CD14-positive monocyte (primary cell): ENCODE results near the gene RGCC. TPM values are rescaled to one million over a fixed set of nuclear protein-coding genes. Genes with fewer than 3 reads are reported as not detected.
A peak's percentile ranks its signal among the peaks of the same experiment; 100 is the strongest.

Experiments used
- DNase-seq, 3 donors: peaks; one replicate each; pipeline ENCODE4 v3.0.0-alpha.2; 2011 to 2022
- H2AFZ ChIP-seq: 2 replicates; pipeline ENCODE4 v1.6.0; 2012; ENCODE audit warnings: mild to moderate bottlenecking, low read depth, low read length, inconsistent platforms; ENCODE audit not compliant: insufficient read depth, poor library complexity, severe bottlenecking
- H3K27ac ChIP-seq, 2 donors: 1 replicate in 1 of 2; 2 replicates in 1 of 2; pipeline ENCODE4 v1.5.1; 2012 to 2013; ENCODE audit warnings: low read length in 2 of 2, control low read depth in 1 of 2, inconsistent platforms in 1 of 2, low read depth in 1 of 2, mild to moderate bottlenecking in 1 of 2
- H3K27me3 ChIP-seq, 2 donors: one replicate each; pipeline versions ENCODE4 v1.6.0 to v1.6.1; 2011 to 2013; ENCODE audit warnings: low read length in 2 of 2; ENCODE audit not compliant: control insufficient read depth in 2 of 2, insufficient read depth in 2 of 2
- H3K36me3 ChIP-seq, 2 donors: replicated peaks in 1 of 2; 1 replicate in 1 of 2; 2 replicates in 1 of 2; pipeline versions ENCODE4 v1.5.1 to v1.6.1; 2012 to 2013; ENCODE audit warnings: low read length in 2 of 2, control low read depth in 1 of 2, inconsistent platforms in 1 of 2, mild to moderate bottlenecking in 1 of 2; ENCODE audit not compliant: insufficient read depth in 2 of 2, control insufficient read depth in 1 of 2
- H3K4me1 ChIP-seq, 2 donors: 1 replicate in 1 of 2; 2 replicates in 1 of 2; pipeline versions ENCODE4 v1.5.1 to v1.6.1; 2012 to 2013; ENCODE audit warnings: low read length in 2 of 2, control low read depth in 1 of 2, inconsistent platforms in 1 of 2, mild to moderate bottlenecking in 1 of 2, moderate library complexity in 1 of 2; ENCODE audit not compliant: insufficient read depth in 2 of 2, control insufficient read depth in 1 of 2
- H3K4me2 ChIP-seq: replicated peaks from 2 replicates; pipeline ENCODE3; 2012; ENCODE audit warnings: low read length, moderate library complexity, mild to moderate bottlenecking; ENCODE audit not compliant: poor library complexity, severe bottlenecking; ENCODE audit errors: extremely low read depth
- H3K4me3 ChIP-seq, 3 experiments: fragments of 200-600 bp in 1 of 3; sonication (generic) in 1 of 3; replicated peaks in 1 of 3; 1 replicate in 2 of 3; 2 replicates in 1 of 3; pipeline ENCODE4 v1.5.1; 2011 to 2013; ENCODE audit warnings: low read length in 3 of 3, mild to moderate bottlenecking in 3 of 3, control low read depth in 2 of 3, low read depth in 2 of 3, inconsistent platforms in 1 of 3, moderate library complexity in 1 of 3
- H3K79me2 ChIP-seq: 2 replicates; pipeline ENCODE4 v1.6.0; 2012; ENCODE audit warnings: mild to moderate bottlenecking, control low read depth, inconsistent platforms, low read length, moderate library complexity; ENCODE audit not compliant: insufficient read depth
- H3K9ac ChIP-seq: 2 replicates; pipeline ENCODE4 v1.6.0; 2017; ENCODE audit warnings: low read length, mild to moderate bottlenecking; ENCODE audit not compliant: insufficient read depth, poor library complexity, severe bottlenecking
- H3K9me3 ChIP-seq, 2 donors: replicated peaks in 1 of 2; 1 replicate in 1 of 2; 2 replicates in 1 of 2; pipeline versions ENCODE4 v1.5.1 to v1.6.1; 2012 to 2013; ENCODE audit warnings: low read length in 2 of 2, control low read depth in 1 of 2; ENCODE audit not compliant: control insufficient read depth in 1 of 2, insufficient read depth in 1 of 2
- H4K20me1 ChIP-seq: 2 replicates; pipeline ENCODE4 v1.6.0; 2012; ENCODE audit warnings: mild to moderate bottlenecking, low read length, control low read depth, moderate library complexity; ENCODE audit not compliant: insufficient read depth
- H3K27ac Mint-ChIP-seq, 7 donors: one replicate each; pipeline ENCODE4 v1.8.0; 2020; ENCODE audit warnings: mild to moderate bottlenecking in 7 of 7, mixed read lengths in 7 of 7, moderate library complexity in 6 of 7, inconsistent platforms in 2 of 7
- H3K27me3 Mint-ChIP-seq, 3 donors: one replicate each; pipeline ENCODE4 v1.8.0; 2021 to 2022; ENCODE audit warnings: low read depth in 3 of 3, mild to moderate bottlenecking in 3 of 3, mixed read lengths in 3 of 3, moderate library complexity in 3 of 3, inconsistent platforms in 1 of 3
- H3K36me3 Mint-ChIP-seq, 2 donors: one replicate each; pipeline ENCODE4 v1.8.0; 2020; ENCODE audit warnings: mixed read lengths in 2 of 2, inconsistent platforms in 1 of 2, mild to moderate bottlenecking in 1 of 2
- H3K4me1 Mint-ChIP-seq: one replicate; pipeline ENCODE4 v1.8.0; 2020; ENCODE audit warnings: mild to moderate bottlenecking, mixed read lengths
- H3K4me3 Mint-ChIP-seq, 2 donors: one replicate each; pipeline ENCODE4 v1.8.0; 2020; ENCODE audit warnings: mild to moderate bottlenecking in 2 of 2, mixed read lengths in 2 of 2, moderate library complexity in 1 of 2
- H3K9me3 Mint-ChIP-seq, 7 donors: one replicate each; pipeline ENCODE4 v1.8.0; 2020 to 2022; ENCODE audit warnings: mixed read lengths in 7 of 7, mild to moderate bottlenecking in 6 of 7, moderate library complexity in 6 of 7, inconsistent platforms in 2 of 7
- CTCF ChIP-seq: fragments of 200-600 bp; IDR thresholded peaks from one replicate; pipeline ENCODE4 v1.8.0; 2022; ENCODE audit warnings: antibody characterized with exemption, mild to moderate bottlenecking
- WGBS: methylation state at CpG from one replicate; pipeline ENCODE4 v1.1.5; 2013; ENCODE audit warnings: missing lambda C conversion rate; ENCODE audit not compliant: insufficient coverage; 5-methylcytosine and 5-hydroxymethylcytosine counted together
- intact Hi-C, 2 donors: fragments of 100-400 bp; cut with micrococcal nuclease; formaldehyde crosslinking; loops; one replicate each; pipeline versions ENCODE4 v1.15.0 to v1.15.1; 2023
- polyA plus RNA-seq, 3 donors: library from polyadenylated mRNA; depleted of rRNA in 1 of 3; unstranded in 2 of 3; stranded (reverse) in 1 of 3; fragments of 300-500 nt in 2 of 3; fragments of >200 nt in 1 of 3; fragmentation: Illumina TruSeq in 2 of 3; gene quantifications; 1 replicate in 2 of 3; 2 replicates in 1 of 3; pipeline ENCODE4 v1.2.3, GENCODE V29; 2012 to 2021

RGCC gene
- polyA plus RNA-seq, 3 donors = 4.3 to 49.5 (median 26.0) TPM

GRCh38 chr13:41496420-41497234 is 39.3 kb downstream of the RGCC start:
- H2AFZ ChIP-seq = no peak overlapping the region

GRCh38 chr13:41497436-41497835 is 40.1 kb downstream of the RGCC start:
- no peak overlapping the region for H3K9ac ChIP-seq
- H3K27me3 ChIP-seq = no peaks in the 10 kb centered on the region
- H3K36me3 ChIP-seq = no peaks in the 10 kb centered on the region
- H3K4me3 ChIP-seq = no peak overlapping the region
- no peaks in the 10 kb centered on the region for H3K79me2 ChIP-seq
- peaks cover 2 to 4% (median 4%) of the 10 kb centered on the region in 3 donors for H3K27me3 Mint-ChIP-seq
- no peaks in the 10 kb centered on the region for H3K36me3 Mint-ChIP-seq
- TF ChIP-seq CTCF = no peak
- H3K27ac Mint-ChIP-seq = no peak overlapping the region
- no peak overlapping the region for H2AFZ ChIP-seq
- no peak overlapping the region for H3K27ac ChIP-seq
- H4K20me1 ChIP-seq = no peaks in the 10 kb centered on the region
- H3K4me1 ChIP-seq = peaks cover 26 to 35% of the 10 kb centered on the region in 2 donors
- H3K4me2 ChIP-seq = no peak overlapping the region
- peaks cover 42% of the 10 kb centered on the region for H3K4me1 Mint-ChIP-seq
- DNase-seq = no peak
- intact Hi-C loops = loop anchor here (10.0 kb wide), 2 partner anchors 87 to 157 kb away; no protein-coding TSS in a partner anchor
- H3K9me3 Mint-ChIP-seq = no peaks in the 10 kb centered on the region
- no peak overlapping the region for H3K4me3 Mint-ChIP-seq
- WGBS = no CpG with 5 or more reads among the region's 5 CpGs
- H3K9me3 ChIP-seq = no peaks in the 10 kb centered on the region

More at GRCh38 chr13:41496420-41497234, 39.3 kb downstream of the RGCC start:
- Histone ChIP-seq H3K79me2 (no peaks in the 10 kb centered on the region), H3K27ac (no peak overlapping the region), H3K9me3 (no peaks in the 10 kb centered on the region), H3K4me2 (no peak overlapping the region), H3K27me3 (no peaks in the 10 kb centered on the region), H4K20me1 (no peaks in the 10 kb centered on the region), H3K4me3 (no peak overlapping the region), H3K9ac (no peak overlapping the region), H3K4me1 (peaks cover 34 to 43% of the 10 kb centered on the region in 2 donors), H3K36me3 (no peaks in the 10 kb centered on the region)
- intact Hi-C loops = loop anchor here (10.0 kb wide), 2 partner anchors 88 to 158 kb away; no protein-coding TSS in a partner anchor
- no peak overlapping the region for H3K4me3 Mint-ChIP-seq
- 58% methylated on average over 8 of the region's 9 CpGs for WGBS
- H3K27me3 Mint-ChIP-seq = peaks cover 2 to 4% (median 3%) of the 10 kb centered on the region in 3 donors
- peak overlapping the region in 2 of 7 donors; percentile 53 to 70 for H3K27ac Mint-ChIP-seq
- H3K9me3 Mint-ChIP-seq = no peaks in the 10 kb centered on the region
- H3K36me3 Mint-ChIP-seq = no peaks in the 10 kb centered on the region
- DNase-seq = no peak
- peaks cover 48% of the 10 kb centered on the region for H3K4me1 Mint-ChIP-seq
- TF ChIP-seq CTCF = no peak
